Measurements from ENCODE around the gene PLD6. TPM values are rescaled to one million over a fixed set of nuclear protein-coding genes. Genes with fewer than 3 reads are reported as not detected.

The PLD6 gene
- total RNA-seq, 1 donor from 2014 or later, result 1.2 TPM

DNA sequence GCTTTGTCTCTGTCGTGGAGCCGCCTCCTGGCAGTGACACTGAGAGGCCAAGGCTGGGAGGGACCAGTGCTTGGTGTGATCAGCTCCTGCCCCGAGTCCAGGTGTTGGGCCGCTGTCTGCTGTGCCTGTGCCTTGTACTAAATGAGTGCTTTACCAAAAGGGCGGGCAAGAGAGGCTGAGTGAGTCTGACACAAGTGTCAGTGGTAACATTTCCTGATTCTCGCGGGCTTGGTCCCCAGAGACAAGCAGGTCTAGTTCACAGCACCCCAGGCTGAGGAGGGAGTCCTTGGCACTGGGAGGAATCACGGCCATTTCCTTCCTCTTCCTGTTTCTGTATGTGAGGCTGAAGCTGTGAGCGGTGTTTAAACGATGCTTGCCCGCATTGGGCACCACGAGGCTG is 30.2 kb downstream of the PLD6 start:
- H3K27ac Mint-ChIP-seq, result peak overlapping the region; percentile 16
- no peak overlapping the region for H3K4me3 Mint-ChIP-seq (ENCODE audit: low read depth)
- H3K36me3 Mint-ChIP-seq (ENCODE audit: insufficient read depth), result peaks cover 16% of the 10 kb centered on the region
- no peaks in the 10 kb centered on the region for H3K9me3 Mint-ChIP-seq (ENCODE audit: low read depth)
- no peaks in the 10 kb centered on the region for H3K4me1 Mint-ChIP-seq (ENCODE audit: low read depth)
- H3K27me3 Mint-ChIP-seq, result no peaks in the 10 kb centered on the region
- no peak for TF ChIP-seq CTCF (IDR thresholded peaks at IDR 0.05; ENCODE audit: unreplicated experiment)
- DNase-seq (ENCODE audit: low spot score, unreplicated experiment), result no peak

DNA sequence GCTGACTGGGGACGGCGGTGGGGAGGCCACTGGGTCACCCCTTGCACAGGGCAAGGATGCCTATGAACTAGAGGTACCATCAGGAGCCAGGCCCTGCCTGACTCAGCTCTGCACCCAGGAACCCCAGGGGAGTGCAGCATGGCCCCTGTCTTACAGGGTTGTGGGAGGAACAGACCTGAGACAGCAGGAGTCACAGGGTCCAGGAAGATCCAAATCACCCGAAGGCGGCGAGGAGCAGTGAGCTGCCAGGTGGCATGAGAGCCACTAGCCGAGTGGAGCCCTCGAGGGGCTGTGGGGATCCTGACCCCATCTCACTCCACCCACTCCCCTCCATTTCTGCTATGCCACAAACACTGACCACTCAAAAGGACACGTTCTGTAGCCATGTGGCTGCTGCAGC is 30.8 kb downstream of the PLD6 start:
- TF ChIP-seq CTCF (IDR thresholded peaks at IDR 0.05; ENCODE audit: unreplicated experiment), result no peak

GRCh38 chr17:17173921-17174320 is 32.2 kb downstream of the PLD6 start:
- H3K9me3 Mint-ChIP-seq (ENCODE audit: low read depth), result no peaks in the 10 kb centered on the region
- DNase-seq (ENCODE audit: low spot score, unreplicated experiment), result no peak

More for the DNA sequence above, 30.8 kb downstream of the PLD6 start:
- Mint-ChIP-seq H3K27me3 (no peaks in the 10 kb centered on the region), H3K9me3 (ENCODE audit: low read depth) (no peaks in the 10 kb centered on the region), H3K4me3 (ENCODE audit: low read depth) (no peak overlapping the region), H3K4me1 (ENCODE audit: low read depth) (no peaks in the 10 kb centered on the region), H3K27ac (no peak overlapping the region), H3K36me3 (ENCODE audit: insufficient read depth) (peaks cover 11% of the 10 kb centered on the region)
- no peak for DNase-seq (ENCODE audit: low spot score, unreplicated experiment)

GRCh38 chr17:17172990-17173389 is 33.1 kb downstream of the PLD6 start:
- no peak for DNase-seq (ENCODE audit: low spot score, unreplicated experiment)

More at GRCh38 chr17:17173921-17174320, 32.2 kb downstream of the PLD6 start:
- Mint-ChIP-seq H3K4me1 (ENCODE audit: low read depth) (no peaks in the 10 kb centered on the region), H3K36me3 (ENCODE audit: insufficient read depth) (peaks cover 10% of the 10 kb centered on the region), H3K27ac (no peak overlapping the region), H3K27me3 (no peaks in the 10 kb centered on the region), H3K4me3 (ENCODE audit: low read depth) (no peak overlapping the region)
- no peak for TF ChIP-seq CTCF (IDR thresholded peaks at IDR 0.05; ENCODE audit: unreplicated experiment)

GRCh38 chr17:17172001-17172939 is 33.9 kb downstream of the PLD6 start:
- TF ChIP-seq CTCF (IDR thresholded peaks at IDR 0.05; ENCODE audit: unreplicated experiment), result peak; percentile 30
- Mint-ChIP-seq H3K27ac (no peak overlapping the region), H3K27me3 (no peaks in the 10 kb centered on the region), H3K9me3 (ENCODE audit: low read depth) (no peaks in the 10 kb centered on the region), H3K36me3 (ENCODE audit: insufficient read depth) (peaks cover 11% of the 10 kb centered on the region), H3K4me1 (ENCODE audit: low read depth) (no peaks in the 10 kb centered on the region), H3K4me3 (ENCODE audit: low read depth) (no peak overlapping the region)
- DNase-seq (ENCODE audit: low spot score, unreplicated experiment), result no peak

More at GRCh38 chr17:17172990-17173389, 33.1 kb downstream of the PLD6 start:
- H3K4me1 Mint-ChIP-seq (ENCODE audit: low read depth), result no peaks in the 10 kb centered on the region
- no peak for TF ChIP-seq CTCF (IDR thresholded peaks at IDR 0.05; ENCODE audit: unreplicated experiment)
- no peaks in the 10 kb centered on the region for H3K9me3 Mint-ChIP-seq (ENCODE audit: low read depth)
- no peaks in the 10 kb centered on the region for H3K27me3 Mint-ChIP-seq
- no peak overlapping the region for H3K4me3 Mint-ChIP-seq (ENCODE audit: low read depth)
- H3K27ac Mint-ChIP-seq, result no peak overlapping the region
- H3K36me3 Mint-ChIP-seq (ENCODE audit: insufficient read depth), result peaks cover 11% of the 10 kb centered on the region
